ENCODE results near the gene MRPS31.

- no peak for TF ChIP-seq POLR2A (IDR thresholded peaks at IDR 0.05)
- TF ChIP-seq, protein P1, sequence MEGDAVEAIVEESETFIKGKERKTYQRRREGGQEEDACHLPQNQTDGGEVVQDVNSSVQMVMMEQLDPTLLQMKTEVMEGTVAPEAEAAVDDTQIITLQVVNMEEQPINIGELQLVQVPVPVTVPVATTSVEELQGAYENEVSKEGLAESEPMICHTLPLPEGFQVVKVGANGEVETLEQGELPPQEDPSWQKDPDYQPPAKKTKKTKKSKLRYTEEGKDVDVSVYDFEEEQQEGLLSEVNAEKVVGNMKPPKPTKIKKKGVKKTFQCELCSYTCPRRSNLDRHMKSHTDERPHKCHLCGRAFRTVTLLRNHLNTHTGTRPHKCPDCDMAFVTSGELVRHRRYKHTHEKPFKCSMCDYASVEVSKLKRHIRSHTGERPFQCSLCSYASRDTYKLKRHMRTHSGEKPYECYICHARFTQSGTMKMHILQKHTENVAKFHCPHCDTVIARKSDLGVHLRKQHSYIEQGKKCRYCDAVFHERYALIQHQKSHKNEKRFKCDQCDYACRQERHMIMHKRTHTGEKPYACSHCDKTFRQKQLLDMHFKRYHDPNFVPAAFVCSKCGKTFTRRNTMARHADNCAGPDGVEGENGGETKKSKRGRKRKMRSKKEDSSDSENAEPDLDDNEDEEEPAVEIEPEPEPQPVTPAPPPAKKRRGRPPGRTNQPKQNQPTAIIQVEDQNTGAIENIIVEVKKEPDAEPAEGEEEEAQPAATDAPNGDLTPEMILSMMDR (IDR thresholded peaks at IDR 0.05): no peak
These were observed 47.9 kb upstream of the MRPS31 start for GRCh38 chr13:40818926-40819325.

Measured in heart left ventricle (tissue), 13 donors.